GM21825 (cell line): ENCODE measurements around the gene STRBP.

ENCODE experiments used
- ATAC-seq: cut with Tn5 transposase; IDR thresholded peaks from one replicate; pipeline ENCODE4 v1.9.1; 2021; ENCODE audit warnings: mild to moderate bottlenecking, moderate library complexity; ENCODE audit not compliant: unreplicated experiment

Gene STRBP

GRCh38 chr9:123105490-123105889, 162.9 kb downstream of the STRBP start:
- no peak for ATAC-seq

GRCh38 chr9:123104807-123105206, 163.6 kb downstream of the STRBP start:
- no peak for ATAC-seq

DNA sequence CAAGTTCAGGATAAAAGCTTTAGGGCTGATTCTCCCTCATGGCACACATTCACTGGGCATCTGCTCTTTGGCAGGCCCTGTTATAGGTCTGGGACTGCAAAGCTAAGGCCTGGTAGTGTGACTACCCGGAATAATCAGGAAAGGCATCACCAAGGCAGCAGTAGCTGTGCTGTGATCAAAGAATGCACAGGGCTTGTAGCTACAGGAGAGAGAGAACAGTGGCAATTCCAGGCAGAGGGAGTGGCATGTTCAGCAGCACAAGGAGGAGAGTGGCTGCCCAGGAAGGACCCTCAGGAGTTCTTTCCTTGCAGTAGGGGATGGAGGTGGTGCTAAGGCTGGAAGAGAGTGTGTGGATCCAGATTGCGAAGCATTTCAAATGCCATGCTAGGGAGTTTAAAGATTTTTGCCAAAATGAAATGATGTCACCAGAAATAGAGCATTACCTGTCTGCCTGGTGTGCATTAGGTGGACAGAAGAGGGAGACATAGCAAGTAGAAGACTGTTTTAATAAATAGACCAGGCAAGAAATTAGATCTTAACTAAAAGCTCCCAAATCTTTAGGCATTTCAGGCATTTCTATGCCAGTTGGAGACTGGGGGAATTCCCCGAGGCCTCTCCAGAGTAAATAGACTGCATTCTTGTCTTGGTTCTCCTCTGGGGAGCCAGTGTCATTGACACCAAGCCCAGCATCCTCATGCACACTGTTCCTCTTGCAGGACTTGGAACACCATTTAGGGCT, 165.8 kb downstream of the STRBP start:
- no peak for ATAC-seq

DNA sequence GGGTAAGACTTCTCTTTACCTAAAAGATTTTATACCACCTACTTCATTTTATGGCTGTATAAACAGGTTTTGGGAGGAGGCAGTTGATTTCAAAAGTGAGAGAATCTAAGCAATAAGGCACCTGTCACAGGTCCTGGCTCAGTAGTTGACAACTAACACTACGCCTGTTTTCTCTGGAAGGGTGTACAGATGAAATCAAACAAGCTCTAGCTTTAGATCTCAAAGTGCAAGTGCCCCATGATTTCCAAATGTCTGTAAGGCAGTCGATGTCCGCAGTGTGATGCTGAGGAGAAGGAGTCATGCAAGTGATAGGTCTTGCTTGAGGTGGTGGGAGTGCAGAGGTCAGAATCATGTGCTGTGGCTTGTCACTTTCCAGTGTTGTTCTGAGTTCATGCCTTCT, 168.8 kb downstream of the STRBP start:
- ATAC-seq = no peak

DNA sequence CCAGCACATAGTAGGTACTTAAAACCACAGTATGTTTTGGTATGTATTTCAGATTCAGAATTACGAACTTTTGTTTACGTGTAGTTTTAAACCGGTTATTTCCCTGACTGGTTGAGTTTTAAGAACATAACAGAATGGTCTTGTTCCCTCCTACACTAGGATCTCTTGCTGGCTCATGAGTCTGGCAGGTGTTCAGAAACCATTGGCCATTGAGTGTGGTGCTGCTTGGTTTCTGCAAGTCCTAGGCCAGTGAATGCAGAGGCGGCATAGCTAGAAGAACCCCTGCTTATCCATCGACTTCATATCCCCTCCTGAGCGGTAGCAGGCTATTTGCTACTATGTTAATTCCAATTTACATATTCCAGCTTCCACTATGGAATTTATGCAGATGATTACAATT, 169.3 kb downstream of the STRBP start:
- no peak for ATAC-seq

GRCh38 chr9:123098096-123098459, 170.3 kb downstream of the STRBP start:
- ATAC-seq = no peak

DNA sequence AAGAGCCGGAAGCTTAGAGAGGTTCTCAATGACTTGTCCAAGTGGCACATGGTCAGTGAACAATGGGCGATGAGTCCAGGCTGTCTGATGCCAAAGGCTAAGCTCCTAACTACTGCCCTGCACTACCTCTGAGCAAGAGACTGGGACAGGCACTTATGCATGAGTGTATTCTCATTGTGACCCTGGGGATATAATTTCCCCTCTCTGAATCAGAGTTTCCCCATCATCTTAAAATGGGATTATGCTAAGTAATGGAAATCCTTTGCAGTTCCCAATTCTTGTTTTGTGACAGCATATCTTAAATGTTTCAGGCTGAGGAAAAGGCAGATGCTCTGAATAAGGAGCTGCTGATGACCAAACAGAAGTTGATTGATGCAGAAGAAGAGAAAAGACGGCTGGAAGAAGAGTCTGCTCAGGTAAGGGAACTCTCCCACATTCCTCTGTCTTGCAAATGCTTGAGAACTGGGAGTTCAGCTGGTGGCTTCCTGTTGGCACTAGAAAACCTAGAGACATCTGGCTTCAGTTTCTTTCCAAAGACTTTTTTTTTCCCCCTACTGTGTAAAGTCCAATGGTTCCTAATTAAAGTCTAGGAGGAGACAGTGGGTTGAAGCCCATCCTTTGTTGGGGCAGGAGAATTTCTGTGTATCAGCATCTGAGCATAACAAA, 170.8 kb downstream of the STRBP start:
- no peak for ATAC-seq

- ATAC-seq = no peak
Observed at GRCh38 chr9:123096987-123097386, 171.4 kb downstream of the STRBP start.

GRCh38 chr9:123093141-123093540, 175.2 kb downstream of the STRBP start:
- no peak for ATAC-seq

GRCh38 chr9:123091459-123091858, 176.9 kb downstream of the STRBP start:
- ATAC-seq = no peak

- ATAC-seq = no peak
Observed at GRCh38 chr9:123090956-123091355, 177.4 kb downstream of the STRBP start.

DNA sequence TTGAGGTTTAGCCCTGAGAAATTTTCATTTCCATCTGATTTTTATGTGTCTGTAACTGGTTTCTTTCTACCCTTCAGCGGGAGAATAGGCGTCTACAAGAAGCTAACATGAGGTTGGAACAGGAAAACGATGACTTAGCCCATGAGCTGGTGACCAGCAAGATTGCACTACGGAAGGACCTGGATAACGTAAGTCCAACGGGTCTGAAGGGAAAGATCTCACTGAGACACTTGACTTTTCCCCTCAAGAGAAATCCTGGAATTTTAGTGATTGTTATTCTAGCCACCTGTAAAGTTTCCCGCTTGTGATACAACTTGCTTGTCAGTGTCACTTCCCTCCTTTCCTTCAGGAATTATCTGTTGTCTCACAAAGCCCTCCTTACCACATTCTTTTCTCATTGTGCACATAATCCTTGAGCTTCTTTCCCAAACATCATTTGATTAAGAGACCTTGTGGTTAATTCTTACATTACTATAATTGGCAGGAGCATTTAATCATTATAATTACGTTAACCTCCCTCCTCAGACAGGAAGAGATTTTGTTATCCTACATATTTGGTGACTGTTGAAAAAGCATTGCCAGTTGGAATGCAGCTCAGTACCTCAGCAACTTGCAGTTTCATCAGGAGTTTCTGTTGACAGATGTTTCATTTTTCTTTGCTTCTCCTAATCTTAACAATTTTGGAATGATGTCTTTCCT, 178.0 kb downstream of the STRBP start:
- ATAC-seq = no peak

- ATAC-seq = no peak
Observed at GRCh38 chr9:123089790-123090189, 178.6 kb downstream of the STRBP start.

- no peak for ATAC-seq
Observed at GRCh38 chr9:123089040-123089439, 179.3 kb downstream of the STRBP start.

DNA sequence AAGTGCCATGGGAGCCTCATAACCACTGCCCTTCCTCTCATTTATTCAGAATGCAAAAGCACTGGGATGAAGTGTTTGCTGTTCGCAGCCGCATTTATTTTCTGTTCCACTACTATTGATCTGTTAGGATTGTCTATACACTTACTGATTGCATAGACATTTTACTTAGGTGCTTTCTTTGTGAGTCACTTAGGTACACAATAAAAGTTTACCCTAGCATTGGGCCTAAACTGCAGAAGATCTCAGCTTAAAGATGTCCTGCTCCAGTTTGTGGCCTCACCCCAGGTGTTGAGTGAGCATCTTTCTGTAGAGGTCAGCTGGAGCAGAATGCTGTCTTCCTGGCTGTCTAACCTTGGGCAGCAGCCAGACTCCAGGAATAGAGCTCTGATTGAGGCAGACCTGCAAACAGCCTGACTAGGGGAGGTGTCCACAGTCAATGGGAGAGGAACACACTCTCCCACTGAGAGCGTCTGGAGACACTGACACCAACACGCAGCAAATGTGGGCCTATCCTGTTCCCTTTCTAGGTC, 181.0 kb downstream of the STRBP start:
- ATAC-seq = no peak

GRCh38 chr9:123085916-123086315, 182.5 kb downstream of the STRBP start:
- no peak for ATAC-seq

DNA sequence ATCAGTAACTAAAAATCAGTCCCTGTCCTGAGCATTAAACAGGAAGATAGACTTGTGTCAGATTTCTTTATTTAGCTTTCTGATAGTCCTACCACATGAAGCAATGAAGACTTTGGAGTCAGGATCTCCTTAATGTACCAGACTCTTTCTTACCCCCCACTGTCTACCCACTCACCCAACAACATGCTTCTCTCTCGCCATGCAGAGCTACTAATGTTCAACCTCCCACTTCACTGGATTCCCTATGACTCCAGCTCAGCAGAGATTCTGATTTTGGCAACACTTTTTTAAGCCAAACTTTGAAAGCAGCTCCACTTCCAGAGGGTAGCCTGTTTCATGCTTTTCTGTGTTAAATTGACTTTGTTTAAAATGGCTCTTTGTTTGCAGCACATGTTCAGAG, 184.1 kb downstream of the STRBP start:
- ATAC-seq = no peak

- ATAC-seq = no peak
Observed at GRCh38 chr9:123083680-123084079, 184.7 kb downstream of the STRBP start.

DNA sequence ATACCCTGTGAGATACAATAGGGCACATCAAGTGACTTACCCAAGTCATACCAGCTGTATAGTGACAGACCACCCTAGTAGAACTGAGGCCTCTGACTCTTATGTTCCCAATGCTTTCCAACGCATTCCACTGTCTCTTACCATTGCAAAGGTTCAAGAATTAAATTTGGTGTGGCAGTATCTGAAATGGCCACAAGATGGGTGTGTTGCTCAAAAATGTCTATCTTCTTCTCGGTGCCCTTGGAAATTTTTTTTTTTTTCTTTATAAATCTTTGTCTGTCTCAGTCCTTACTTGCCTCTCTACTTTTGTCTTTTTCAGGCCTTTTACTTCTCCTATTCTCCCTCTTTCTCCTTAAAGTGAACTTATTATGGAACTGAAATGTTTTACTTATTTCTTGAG, 186.6 kb downstream of the STRBP start:
- no peak for ATAC-seq

DNA sequence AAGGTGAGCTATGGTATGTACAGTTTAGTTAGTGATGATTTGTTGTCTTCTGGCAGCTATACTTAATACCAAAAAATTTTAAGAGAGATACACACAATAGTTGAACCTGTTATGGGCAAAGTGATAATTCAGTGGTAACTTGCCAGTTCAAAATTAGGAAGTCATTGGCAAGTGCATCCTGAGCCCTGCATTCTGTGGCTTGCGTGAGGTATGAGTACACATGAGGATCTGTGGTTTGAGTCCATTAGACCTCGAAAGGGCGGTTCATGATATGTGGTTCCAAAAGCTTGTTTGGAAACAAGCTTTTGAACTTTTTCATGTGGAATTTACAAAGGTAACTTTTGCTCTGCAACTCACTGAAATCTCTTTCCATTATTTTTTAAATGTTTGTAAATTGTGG, 187.9 kb downstream of the STRBP start:
- no peak for ATAC-seq

GRCh38 chr9:123074628-123075027, 193.8 kb downstream of the STRBP start:
- ATAC-seq = no peak

DNA sequence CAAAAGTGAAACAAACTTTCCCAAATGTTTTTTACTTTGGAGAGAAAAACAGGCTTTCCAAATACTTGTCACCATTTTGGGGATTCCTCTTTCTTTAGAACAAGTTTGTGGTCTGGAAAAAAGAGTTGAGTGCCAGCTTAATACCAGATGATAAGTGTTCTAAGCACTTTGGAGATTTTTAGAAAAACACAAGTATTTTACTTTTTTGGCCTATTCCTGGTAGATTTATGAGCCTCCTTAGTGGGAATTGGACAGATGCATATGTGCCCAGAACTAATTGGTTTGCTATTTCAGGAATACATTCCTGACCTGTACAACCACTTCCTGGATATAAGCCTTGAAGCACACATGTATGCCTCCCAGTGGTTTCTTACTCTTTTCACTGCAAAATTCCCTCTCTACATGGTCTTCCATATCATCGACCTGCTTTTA, 194.4 kb downstream of the STRBP start:
- ATAC-seq = no peak
